GM12878 (cell line): ENCODE results near the gene PLEKHG4B. TPM values are rescaled to one million over a fixed set of nuclear protein-coding genes. Genes with fewer than 3 reads are reported as not detected.

ENCODE experiments used
- ATAC-seq: fragments of 200-7000 bp; cut with Tn5 transposase; 3 replicates; pipeline ENCODE4 v1.9.1; 2020; ENCODE audit warnings: mild to moderate bottlenecking, moderate library complexity
- BruUV-seq: library from RNA; stranded (reverse); fragments of 400-500 nt; replicated peaks from 2 replicates; lab custom pipeline; 2021; lab: Mats Ljungman, UMichigan
- CTCF ChIA-PET: fragments of 300-600 bp; sonication (Branson Sonifier 250); formaldehyde crosslinking; extraction: SDS; loops from one replicate; lab custom pipeline; 2021; ENCODE audit warnings: inconsistent platforms; lab: Yijun Ruan, JAX
- POLR2A ChIA-PET: fragments of 350-600 bp; formaldehyde crosslinking; extraction: SDS; loops from one replicate; lab custom pipeline; 2021; ENCODE audit warnings: inconsistent platforms; lab: Charles Lee
- RAD21 ChIA-PET: fragments of 300-600 bp; sonication (Branson Sonifier 250); formaldehyde crosslinking; loops from one replicate; lab custom pipeline; 2023; ENCODE audit warnings: antibody characterized with exemption; ENCODE audit not compliant: unreplicated experiment; lab: Charles Lee
- SMC1A ChIA-PET: fragments of 300-600 bp; sonication (Branson Sonifier 250); formaldehyde crosslinking; loops from one replicate; lab custom pipeline; 2023; ENCODE audit not compliant: unreplicated experiment, uncharacterized antibody; lab: Charles Lee
- DNase-seq: peaks from one replicate; pipeline ENCODE4 v3.0.0-alpha.2; 2011; ENCODE audit warnings: low read depth, low spot score
- FAIRE-seq: peaks from 3 replicates; lab custom pipeline; 2011; peaks lifted over from hg19 to GRCh38; lab: Jason Lieb, UNC
- H2AFZ ChIP-seq: 2 replicates; pipeline ENCODE4 v1.6.0; 2011; ENCODE audit warnings: low read depth, low read length, control low read depth; ENCODE audit not compliant: control insufficient read depth
- H3K27ac ChIP-seq: 2 replicates; pipeline ENCODE4 v1.5.1; 2011; ENCODE audit warnings: control low read depth; ENCODE audit not compliant: control insufficient read depth, insufficient read depth
- H3K27me3 ChIP-seq, 2 experiments: replicated peaks in 1 of 2; 2 replicates each; pipeline versions ENCODE4 v1.6.0 to v1.6.1; 2011; ENCODE audit warnings: low read length in 1 of 2; ENCODE audit not compliant: control insufficient read depth in 2 of 2, insufficient read depth in 2 of 2
- H3K36me3 ChIP-seq, 2 experiments: 2 replicates each; pipeline ENCODE4 v1.5.1; 2011; ENCODE audit warnings: low read length in 1 of 2; ENCODE audit not compliant: control insufficient read depth in 2 of 2, insufficient read depth in 2 of 2
- H3K4me1 ChIP-seq: 2 replicates; pipeline ENCODE4 v1.6.1; 2011; ENCODE audit warnings: mild to moderate bottlenecking, low read length, moderate library complexity, mixed read lengths; ENCODE audit not compliant: control insufficient read depth, insufficient read depth
- H3K4me2 ChIP-seq: 2 replicates; pipeline ENCODE4 v1.6.0; 2011; ENCODE audit warnings: control low read depth; ENCODE audit not compliant: control insufficient read depth, insufficient read depth
- H3K4me3 ChIP-seq: fragments of 200-600 bp; sonication (generic); 2 replicates; pipeline ENCODE4 v1.5.1; 2016
- H3K79me2 ChIP-seq: 2 replicates; pipeline ENCODE4 v1.6.0; 2011; ENCODE audit warnings: low read length; ENCODE audit not compliant: control insufficient read depth, insufficient read depth
- H3K9ac ChIP-seq: 2 replicates; pipeline ENCODE4 v1.8.0; 2011; ENCODE audit warnings: low read length, control low read depth, mixed read lengths; ENCODE audit not compliant: control insufficient read depth, insufficient read depth
- H3K9me3 ChIP-seq: replicated peaks from 3 replicates; pipeline ENCODE4 v1.5.1; 2011; ENCODE audit warnings: mild to moderate bottlenecking, low read length; ENCODE audit not compliant: control insufficient read depth, insufficient read depth
- H4K20me1 ChIP-seq: 2 replicates; pipeline ENCODE4 v1.6.0; 2011; ENCODE audit not compliant: control insufficient read depth, insufficient read depth
- BCL11A ChIP-seq: IDR thresholded peaks from 2 replicates; pipeline ENCODE4 v1.6.1; 2011; ENCODE audit warnings: low read depth, low read length
- CHD2 ChIP-seq: IDR thresholded peaks from 2 replicates; pipeline ENCODE4 v1.6.1; 2011; ENCODE audit warnings: low read depth, low read length, improper control_type of control experiment, borderline replicate concordance
- EZH2 ChIP-seq: IDR thresholded peaks from 2 replicates; pipeline ENCODE4 v1.6.1; 2012; ENCODE audit warnings: low read depth, mild to moderate bottlenecking, control low read depth, inconsistent platforms, low read length, borderline replicate concordance; ENCODE audit not compliant: control insufficient read depth
- HDAC2 ChIP-seq: fragments of 200-600 bp; sonication (generic); IDR thresholded peaks from 2 replicates; pipeline ENCODE4 v1.6.1; 2017
- IKZF2 ChIP-seq, 2 experiments: fragments of 450-650 bp; IDR thresholded peaks; 2 replicates each; pipeline ENCODE4 v1.6.1; 2017; ENCODE audit warnings: mild to moderate bottlenecking in 2 of 2, moderate library complexity in 2 of 2
- POU2F2 ChIP-seq: IDR thresholded peaks from 3 replicates; pipeline ENCODE4 v1.6.1; 2011; ENCODE audit warnings: low read depth, mild to moderate bottlenecking, low read length, borderline replicate concordance
- RB1 ChIP-seq: fragments of 450-650 bp; formaldehyde crosslinking; IDR thresholded peaks from 2 replicates; pipeline ENCODE4 v1.6.1; 2017; ENCODE audit warnings: mild to moderate bottlenecking, borderline replicate concordance
- STAT1 ChIP-seq: fragments of 450-650 bp; conservative IDR thresholded peaks from 2 replicates; pipeline ENCODE4 v1.6.1; 2014; ENCODE audit warnings: antibody characterized with exemption, mild to moderate bottlenecking
- YY1 ChIP-seq: IDR thresholded peaks from 2 replicates; pipeline ENCODE4 v1.6.1; 2011; ENCODE audit warnings: low read depth, mild to moderate bottlenecking, low read length
- ZZZ3 ChIP-seq: IDR thresholded peaks from 2 replicates; pipeline ENCODE4 v1.6.1; 2011; ENCODE audit warnings: low read depth; ENCODE audit not compliant: control insufficient read depth, insufficient read length
- WGBS: methylation state at CpG from one replicate; pipeline ENCODE4 v1.1.6; 2016; ENCODE audit warnings: low lambda C conversion rate; ENCODE audit not compliant: insufficient replicate concordance, insufficient coverage; ENCODE audit errors: missing lambda C conversion rate; 5-methylcytosine and 5-hydroxymethylcytosine counted together
- in situ Hi-C: fragments of 300-500 bp; cut with MboI; formaldehyde crosslinking; loops from 9 replicates; pipeline ENCODE4 v1.14.3; 2018; ENCODE audit warnings: mixed read lengths
- intact Hi-C: fragments of 100-400 bp; cut with micrococcal nuclease; formaldehyde crosslinking; loops from one replicate; pipeline ENCODE4 v1.14.2; 2022; ENCODE audit not compliant: unreplicated experiment
- polyA plus RNA-seq, 11 experiments: library from polyadenylated mRNA; depleted of rRNA in 4 of 11; unstranded in 6 of 11; stranded (reverse) in 5 of 11; fragments of >200 nt; fragmentation: Nextera tagmentation in 4 of 11; fragmentation: Illumina TruSeq in 1 of 11; extraction: Ambion mirVana in 4 of 11; extraction: Trizol in 1 of 11; gene quantifications; 1 replicate in 1 of 11; 2 replicates in 10 of 11; pipeline versions ENCODE4 v1.2.1 to v1.2.3, GENCODE V29; 2011 to 2016; ENCODE audit warnings: inconsistent platforms in 2 of 11, missing spikeins in 2 of 11, low read depth in 1 of 11
- total RNA-seq, 4 experiments: library from RNA; depleted of rRNA in 3 of 4; stranded (reverse); fragments of >200 nt in 3 of 4; fragmentation: Illumina TruSeq in 1 of 4; extraction: Trizol in 1 of 4; gene quantifications; 2 replicates each; pipeline versions ENCODE4 v1.2.1 to v1.2.3, GENCODE V29; 2013 to 2021
- TF ChIP-seq, protein P1 (sequence below): fragments of 450-650 bp; IDR thresholded peaks from 2 replicates; pipeline ENCODE4 v1.6.1; 2014; ENCODE audit warnings: mild to moderate bottlenecking
- TF ChIP-seq, protein P2 (sequence below): fragments of 450-650 bp; IDR thresholded peaks from 2 replicates; pipeline ENCODE4 v1.6.1; 2017; ENCODE audit warnings: mild to moderate bottlenecking
- TF ChIP-seq, protein P3 (sequence below): fragments of 450-650 bp; IDR thresholded peaks from 2 replicates; pipeline ENCODE4 v1.6.1; 2017; ENCODE audit warnings: low read depth, mild to moderate bottlenecking, moderate library complexity
- TF ChIP-seq, protein P4 (sequence below): fragments of 450-650 bp; IDR thresholded peaks from 2 replicates; pipeline ENCODE4 v1.6.1; 2017; ENCODE audit warnings: mild to moderate bottlenecking, moderate library complexity

PLEKHG4B gene
- total and polyA plus RNA-seq, 10 of the 15 experiments (the other 5 are each of a cell fraction or from before 2014, with no cell fraction given): under 0.01 to 0.05 (median 0.01) TPM; not detected in 6

DNA sequence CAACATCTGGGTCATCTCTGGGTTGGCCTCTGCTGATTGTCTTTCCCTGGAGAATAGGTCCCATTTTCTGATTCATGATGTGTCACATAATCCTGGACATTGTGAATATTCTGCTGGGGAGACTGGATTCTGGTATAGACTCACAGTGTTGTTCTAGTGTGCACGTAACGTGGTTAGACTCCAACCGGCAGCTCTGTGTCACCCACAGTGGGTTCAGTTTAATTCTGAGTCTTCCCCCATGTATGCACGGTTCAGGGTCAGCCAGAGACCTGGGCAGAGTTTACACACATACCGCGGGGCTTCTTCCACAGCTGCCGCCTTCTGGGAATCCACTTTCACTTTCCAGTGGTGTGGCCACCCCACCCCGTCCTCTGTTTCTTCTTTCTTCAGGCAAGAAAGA, 61.3 kb downstream of the PLEKHG4B start (continued):
- TF ChIP-seq, protein P1, sequence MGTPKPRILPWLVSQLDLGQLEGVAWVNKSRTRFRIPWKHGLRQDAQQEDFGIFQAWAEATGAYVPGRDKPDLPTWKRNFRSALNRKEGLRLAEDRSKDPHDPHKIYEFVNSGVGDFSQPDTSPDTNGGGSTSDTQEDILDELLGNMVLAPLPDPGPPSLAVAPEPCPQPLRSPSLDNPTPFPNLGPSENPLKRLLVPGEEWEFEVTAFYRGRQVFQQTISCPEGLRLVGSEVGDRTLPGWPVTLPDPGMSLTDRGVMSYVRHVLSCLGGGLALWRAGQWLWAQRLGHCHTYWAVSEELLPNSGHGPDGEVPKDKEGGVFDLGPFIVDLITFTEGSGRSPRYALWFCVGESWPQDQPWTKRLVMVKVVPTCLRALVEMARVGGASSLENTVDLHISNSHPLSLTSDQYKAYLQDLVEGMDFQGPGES: no peak
- TF ChIP-seq RB1 (no peak), YY1 (no peak), CHD2 (no peak), STAT1 (no peak), POU2F2 (no peak), BCL11A (no peak), EZH2 (no peak)
- TF ChIP-seq, protein P2, sequence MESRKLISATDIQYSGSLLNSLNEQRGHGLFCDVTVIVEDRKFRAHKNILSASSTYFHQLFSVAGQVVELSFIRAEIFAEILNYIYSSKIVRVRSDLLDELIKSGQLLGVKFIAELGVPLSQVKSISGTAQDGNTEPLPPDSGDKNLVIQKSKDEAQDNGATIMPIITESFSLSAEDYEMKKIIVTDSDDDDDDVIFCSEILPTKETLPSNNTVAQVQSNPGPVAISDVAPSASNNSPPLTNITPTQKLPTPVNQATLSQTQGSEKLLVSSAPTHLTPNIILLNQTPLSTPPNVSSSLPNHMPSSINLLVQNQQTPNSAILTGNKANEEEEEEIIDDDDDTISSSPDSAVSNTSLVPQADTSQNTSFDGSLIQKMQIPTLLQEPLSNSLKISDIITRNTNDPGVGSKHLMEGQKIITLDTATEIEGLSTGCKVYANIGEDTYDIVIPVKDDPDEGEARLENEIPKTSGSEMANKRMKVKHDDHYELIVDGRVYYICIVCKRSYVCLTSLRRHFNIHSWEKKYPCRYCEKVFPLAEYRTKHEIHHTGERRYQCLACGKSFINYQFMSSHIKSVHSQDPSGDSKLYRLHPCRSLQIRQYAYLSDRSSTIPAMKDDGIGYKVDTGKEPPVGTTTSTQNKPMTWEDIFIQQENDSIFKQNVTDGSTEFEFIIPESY: no peak

DNA sequence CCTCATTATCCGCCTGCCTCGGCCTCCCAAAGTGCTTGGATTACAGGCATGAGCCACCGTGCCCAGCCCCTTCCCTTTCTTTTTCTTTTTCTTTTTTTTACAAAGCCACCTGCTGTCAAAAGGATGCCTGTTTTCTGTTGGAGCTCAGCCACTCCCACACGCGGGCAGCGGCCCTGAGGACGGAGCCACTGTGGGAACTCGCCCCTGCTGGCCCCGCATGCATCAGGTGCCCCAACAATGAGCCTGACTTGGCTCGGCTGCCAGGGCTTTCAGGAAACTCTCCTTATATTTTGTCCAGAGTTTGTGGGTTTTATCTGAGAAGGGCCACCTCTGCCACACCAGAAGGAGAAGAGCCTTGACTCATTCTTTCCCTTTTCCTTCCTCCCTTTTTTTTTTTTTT, 62.3 kb downstream of the PLEKHG4B start:
- ChIA-PET CTCF (no interaction called here), SMC1A (no interaction called here), RAD21 (interaction anchor here (0.7 kb wide), 1 partner anchor 33 kb away, joined by 3 read pairs; no protein-coding TSS in a partner anchor), POLR2A (no interaction called here)
- Histone ChIP-seq H3K4me1 (no peaks in the 10 kb centered on the region), H3K27ac (no peak overlapping the region), H3K79me2 (no peaks in the 10 kb centered on the region), H3K27me3 (no peaks in the 10 kb centered on the region), H3K9me3 (no peaks in the 10 kb centered on the region), H3K4me3 (no peak overlapping the region), H3K36me3 (no peaks in the 10 kb centered on the region), H2AFZ (no peak overlapping the region), H4K20me1 (no peaks in the 10 kb centered on the region), H3K9ac (no peak overlapping the region), H3K4me2 (no peak overlapping the region)
- DNase-seq (no peak), ATAC-seq (no peak), FAIRE-seq (no peak)
- intact Hi-C loops: no loop called here
- in situ Hi-C loops: no loop called here
- BruUV-seq: no TSS peak
- 54% methylated on average over 10 of the region's 10 CpGs for WGBS
- TF ChIP-seq HDAC2: no peak
- TF ChIP-seq, protein P3, sequence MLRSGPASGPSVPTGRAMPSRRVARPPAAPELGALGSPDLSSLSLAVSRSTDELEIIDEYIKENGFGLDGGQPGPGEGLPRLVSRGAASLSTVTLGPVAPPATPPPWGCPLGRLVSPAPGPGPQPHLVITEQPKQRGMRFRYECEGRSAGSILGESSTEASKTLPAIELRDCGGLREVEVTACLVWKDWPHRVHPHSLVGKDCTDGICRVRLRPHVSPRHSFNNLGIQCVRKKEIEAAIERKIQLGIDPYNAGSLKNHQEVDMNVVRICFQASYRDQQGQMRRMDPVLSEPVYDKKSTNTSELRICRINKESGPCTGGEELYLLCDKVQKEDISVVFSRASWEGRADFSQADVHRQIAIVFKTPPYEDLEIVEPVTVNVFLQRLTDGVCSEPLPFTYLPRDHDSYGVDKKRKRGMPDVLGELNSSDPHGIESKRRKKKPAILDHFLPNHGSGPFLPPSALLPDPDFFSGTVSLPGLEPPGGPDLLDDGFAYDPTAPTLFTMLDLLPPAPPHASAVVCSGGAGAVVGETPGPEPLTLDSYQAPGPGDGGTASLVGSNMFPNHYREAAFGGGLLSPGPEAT: no peak
- TF ChIP-seq ZZZ3: no peak
- TF ChIP-seq IKZF2 (IDR thresholded peaks at IDR 0.05): no peak
- TF ChIP-seq, protein P4, sequence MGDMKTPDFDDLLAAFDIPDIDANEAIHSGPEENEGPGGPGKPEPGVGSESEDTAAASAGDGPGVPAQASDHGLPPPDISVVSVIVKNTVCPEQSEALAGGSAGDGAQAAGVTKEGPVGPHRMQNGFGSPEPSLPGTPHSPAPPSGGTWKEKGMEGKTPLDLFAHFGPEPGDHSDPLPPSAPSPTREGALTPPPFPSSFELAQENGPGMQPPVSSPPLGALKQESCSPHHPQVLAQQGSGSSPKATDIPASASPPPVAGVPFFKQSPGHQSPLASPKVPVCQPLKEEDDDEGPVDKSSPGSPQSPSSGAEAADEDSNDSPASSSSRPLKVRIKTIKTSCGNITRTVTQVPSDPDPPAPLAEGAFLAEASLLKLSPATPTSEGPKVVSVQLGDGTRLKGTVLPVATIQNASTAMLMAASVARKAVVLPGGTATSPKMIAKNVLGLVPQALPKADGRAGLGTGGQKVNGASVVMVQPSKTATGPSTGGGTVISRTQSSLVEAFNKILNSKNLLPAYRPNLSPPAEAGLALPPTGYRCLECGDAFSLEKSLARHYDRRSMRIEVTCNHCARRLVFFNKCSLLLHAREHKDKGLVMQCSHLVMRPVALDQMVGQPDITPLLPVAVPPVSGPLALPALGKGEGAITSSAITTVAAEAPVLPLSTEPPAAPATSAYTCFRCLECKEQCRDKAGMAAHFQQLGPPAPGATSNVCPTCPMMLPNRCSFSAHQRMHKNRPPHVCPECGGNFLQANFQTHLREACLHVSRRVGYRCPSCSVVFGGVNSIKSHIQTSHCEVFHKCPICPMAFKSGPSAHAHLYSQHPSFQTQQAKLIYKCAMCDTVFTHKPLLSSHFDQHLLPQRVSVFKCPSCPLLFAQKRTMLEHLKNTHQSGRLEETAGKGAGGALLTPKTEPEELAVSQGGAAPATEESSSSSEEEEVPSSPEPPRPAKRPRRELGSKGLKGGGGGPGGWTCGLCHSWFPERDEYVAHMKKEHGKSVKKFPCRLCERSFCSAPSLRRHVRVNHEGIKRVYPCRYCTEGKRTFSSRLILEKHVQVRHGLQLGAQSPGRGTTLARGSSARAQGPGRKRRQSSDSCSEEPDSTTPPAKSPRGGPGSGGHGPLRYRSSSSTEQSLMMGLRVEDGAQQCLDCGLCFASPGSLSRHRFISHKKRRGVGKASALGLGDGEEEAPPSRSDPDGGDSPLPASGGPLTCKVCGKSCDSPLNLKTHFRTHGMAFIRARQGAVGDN: no peak
